Upper lobe of left lung (tissue), 6 donors: Measurements from ENCODE around the gene HIVEP2. TPM values are rescaled to one million over a fixed set of nuclear protein-coding genes. Genes with fewer than 3 reads are reported as not detected.
A peak's percentile ranks its signal among the peaks of the same experiment; 100 is the strongest.

Experiments used
- ATAC-seq, 2 donors: fragments of 200-7000 bp; cut with Tn5 transposase; one replicate each; pipeline ENCODE4 v1.9.1; 2022; ENCODE audit warnings: mild to moderate bottlenecking in 2 of 2, moderate library complexity in 2 of 2; ENCODE audit not compliant: low FRiP score in 2 of 2
- DNase-seq, 2 donors: peaks; one replicate each; pipeline ENCODE4 v3.0.0-alpha.2; 2019 to 2020
- H3K27ac ChIP-seq, 4 donors: fragments of 200-600 bp; sonication (generic); one replicate each; pipeline ENCODE4 v1.5.1; 2016 to 2019
- H3K27me3 ChIP-seq, 4 donors: fragments of 200-600 bp; sonication (generic); one replicate each; pipeline ENCODE4 v1.5.1; 2017 to 2019
- H3K36me3 ChIP-seq, 4 donors: fragments of 200-600 bp; sonication (generic); one replicate each; pipeline ENCODE4 v1.5.1; 2016 to 2019
- H3K4me1 ChIP-seq, 4 donors: fragments of 200-600 bp; sonication (generic); one replicate each; pipeline ENCODE4 v1.5.1; 2018 to 2019
- H3K4me3 ChIP-seq, 4 donors: fragments of 200-600 bp; sonication (generic); one replicate each; pipeline ENCODE4 v1.5.1; 2017 to 2019; ENCODE audit warnings: mild to moderate bottlenecking in 2 of 4, moderate library complexity in 1 of 4
- H3K9me3 ChIP-seq, 4 donors: fragments of 200-600 bp; sonication (generic); one replicate each; pipeline ENCODE4 v1.5.1; 2018 to 2019
- EP300 ChIP-seq, 4 donors: sonication (generic); formaldehyde crosslinking; IDR thresholded peaks; one replicate each; pipeline ENCODE4 v1.5.1; 2017; ENCODE audit warnings: antibody characterized with exemption in 4 of 4, control low read depth in 2 of 4
- POLR2A ChIP-seq, 4 donors: fragments of 450-650 bp; IDR thresholded peaks; one replicate each; pipeline ENCODE4 v1.5.1; 2016 to 2017; ENCODE audit warnings: antibody characterized with exemption in 4 of 4, mild to moderate bottlenecking in 2 of 4
- POLR2AphosphoS5 ChIP-seq, 2 donors: sonication (generic); formaldehyde crosslinking; IDR thresholded peaks; one replicate each; pipeline ENCODE4 v1.5.1; 2017; ENCODE audit warnings: antibody characterized with exemption in 2 of 2
- whole genome bisulfite sequencing, 2 donors: methylation state at CpG; one replicate each; pipeline ENCODE4 v1.1.5; 2017 to 2018; 5-methylcytosine and 5-hydroxymethylcytosine counted together
- total RNA-seq, 6 donors: library from RNA; depleted of rRNA in 4 of 6; stranded (reverse); fragments of >200 nt in 4 of 6; gene quantifications; one replicate each; pipeline versions ENCODE4 v1.1.0 to v1.2.1, GENCODE V29; 2016 to 2021
- TF ChIP-seq, protein P1 (sequence below), 6 experiments: fragments of 450-650 bp in 4 of 6; fragments of 200-600 bp in 2 of 6; sonication (generic) in 2 of 6; IDR thresholded peaks; one replicate each; pipeline ENCODE4 v1.5.1; 2016 to 2019; ENCODE audit warnings: antibody characterized with exemption in 6 of 6
- donor health status: DM: no; HTN: no; CAD: no; lungs with moderate emphysema.
- donor health status: DM: no; HTN: yes; CAD: no; lungs with severe emphysema.

HIVEP2 gene
- total RNA-seq, 6 donors from 2014 or later = 10.4 to 32.5 (median 19.6) TPM

DNA sequence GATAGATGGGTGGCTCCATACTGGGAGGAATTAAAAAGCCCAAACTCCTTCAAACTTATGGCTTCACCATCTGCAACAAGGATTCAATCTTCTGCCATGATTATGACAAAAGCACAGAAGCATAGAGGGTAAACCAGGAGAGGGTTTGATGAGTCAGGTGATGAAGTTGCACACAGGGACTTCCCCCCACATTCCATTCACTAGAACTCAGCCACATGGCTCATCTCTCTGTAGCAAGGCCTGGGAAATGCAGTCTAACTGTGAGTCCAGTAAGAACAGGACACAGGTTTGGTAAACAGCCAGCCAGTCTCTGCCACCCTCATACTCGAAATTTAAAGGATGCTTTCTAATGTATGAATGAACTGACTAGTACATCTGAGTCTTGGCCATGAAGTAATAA is 142.9 kb downstream of the HIVEP2 start:
- no peak overlapping the region for H3K4me3 ChIP-seq
- no peaks in the 10 kb centered on the region for H3K9me3 ChIP-seq
- TF ChIP-seq, protein P1, sequence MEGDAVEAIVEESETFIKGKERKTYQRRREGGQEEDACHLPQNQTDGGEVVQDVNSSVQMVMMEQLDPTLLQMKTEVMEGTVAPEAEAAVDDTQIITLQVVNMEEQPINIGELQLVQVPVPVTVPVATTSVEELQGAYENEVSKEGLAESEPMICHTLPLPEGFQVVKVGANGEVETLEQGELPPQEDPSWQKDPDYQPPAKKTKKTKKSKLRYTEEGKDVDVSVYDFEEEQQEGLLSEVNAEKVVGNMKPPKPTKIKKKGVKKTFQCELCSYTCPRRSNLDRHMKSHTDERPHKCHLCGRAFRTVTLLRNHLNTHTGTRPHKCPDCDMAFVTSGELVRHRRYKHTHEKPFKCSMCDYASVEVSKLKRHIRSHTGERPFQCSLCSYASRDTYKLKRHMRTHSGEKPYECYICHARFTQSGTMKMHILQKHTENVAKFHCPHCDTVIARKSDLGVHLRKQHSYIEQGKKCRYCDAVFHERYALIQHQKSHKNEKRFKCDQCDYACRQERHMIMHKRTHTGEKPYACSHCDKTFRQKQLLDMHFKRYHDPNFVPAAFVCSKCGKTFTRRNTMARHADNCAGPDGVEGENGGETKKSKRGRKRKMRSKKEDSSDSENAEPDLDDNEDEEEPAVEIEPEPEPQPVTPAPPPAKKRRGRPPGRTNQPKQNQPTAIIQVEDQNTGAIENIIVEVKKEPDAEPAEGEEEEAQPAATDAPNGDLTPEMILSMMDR (IDR thresholded peaks at IDR 0.05) = no peak
- TF ChIP-seq POLR2AphosphoS5 (IDR thresholded peaks at IDR 0.05) (no peak), POLR2A (IDR thresholded peaks at IDR 0.05) (no peak), EP300 (IDR thresholded peaks at IDR 0.05) (no peak)
- peaks cover 0 to 3% (median under 1%) of the 10 kb centered on the region in 4 donors for H3K4me1 ChIP-seq
- H3K36me3 ChIP-seq = no peaks in the 10 kb centered on the region
- ATAC-seq (peak; percentile 53 to 83), DNase-seq (no peak)
- no peak overlapping the region for H3K27ac ChIP-seq
- WGBS, 2 donors = 60 to 64% methylated on average over 1 of the region's 1 CpG
- H3K27me3 ChIP-seq = no peaks in the 10 kb centered on the region

DNA sequence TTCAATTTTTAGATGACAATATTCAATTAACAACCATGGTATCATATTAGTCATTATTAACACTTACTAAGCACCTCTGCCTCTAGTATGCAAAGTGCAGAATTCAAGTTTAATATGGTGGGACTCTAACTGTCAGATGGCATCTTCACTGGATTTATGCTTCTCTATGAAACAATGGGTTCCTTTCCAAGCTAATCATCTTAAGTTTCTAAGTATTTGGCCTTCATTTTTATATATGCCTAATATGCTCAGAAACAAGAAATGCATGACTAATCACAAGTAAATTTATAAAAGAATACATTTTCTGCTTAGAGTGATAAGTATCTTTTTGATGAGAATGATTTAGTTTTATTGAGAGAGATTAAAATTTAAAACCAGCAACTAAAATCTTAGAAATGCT is 144.7 kb downstream of the HIVEP2 start:
- no peaks in the 10 kb centered on the region for H3K36me3 ChIP-seq
- TF ChIP-seq POLR2AphosphoS5 (IDR thresholded peaks at IDR 0.05) (no peak), EP300 (IDR thresholded peaks at IDR 0.05) (no peak), POLR2A (IDR thresholded peaks at IDR 0.05) (no peak)
- TF ChIP-seq, protein P1 (IDR thresholded peaks at IDR 0.05) = no peak
- ATAC-seq (no peak), DNase-seq (no peak)
- H3K4me3 ChIP-seq = no peak overlapping the region
- no peak overlapping the region for H3K27ac ChIP-seq
- H3K27me3 ChIP-seq = no peaks in the 10 kb centered on the region
- no peaks in the 10 kb centered on the region for H3K9me3 ChIP-seq
- peaks cover 0 to 13% (median 7%) of the 10 kb centered on the region in 4 donors for H3K4me1 ChIP-seq

DNA sequence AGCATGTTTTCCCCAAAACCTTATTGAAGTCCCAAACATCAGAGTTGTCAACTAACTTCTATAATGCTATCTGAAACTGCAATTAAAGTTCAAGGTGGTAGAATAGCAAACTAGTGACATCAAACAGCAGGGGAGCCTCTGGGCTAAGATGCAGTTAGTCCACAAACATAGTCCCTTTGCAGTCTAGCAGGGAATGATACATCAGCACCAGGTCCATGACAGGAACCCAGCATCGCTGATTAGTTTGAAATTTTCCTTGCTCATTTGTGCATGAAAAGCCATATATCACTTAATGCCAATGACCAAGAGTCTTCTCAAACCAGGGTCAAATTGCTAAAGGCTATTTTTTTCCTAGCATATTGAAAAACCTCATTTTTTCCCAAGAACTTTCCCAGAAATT is 145.3 kb downstream of the HIVEP2 start:
- TF ChIP-seq EP300 (IDR thresholded peaks at IDR 0.05) (no peak), POLR2AphosphoS5 (IDR thresholded peaks at IDR 0.05) (no peak), POLR2A (IDR thresholded peaks at IDR 0.05) (no peak)
- TF ChIP-seq, protein P1 (IDR thresholded peaks at IDR 0.05) = no peak
- no peak for ATAC-seq

DNA sequence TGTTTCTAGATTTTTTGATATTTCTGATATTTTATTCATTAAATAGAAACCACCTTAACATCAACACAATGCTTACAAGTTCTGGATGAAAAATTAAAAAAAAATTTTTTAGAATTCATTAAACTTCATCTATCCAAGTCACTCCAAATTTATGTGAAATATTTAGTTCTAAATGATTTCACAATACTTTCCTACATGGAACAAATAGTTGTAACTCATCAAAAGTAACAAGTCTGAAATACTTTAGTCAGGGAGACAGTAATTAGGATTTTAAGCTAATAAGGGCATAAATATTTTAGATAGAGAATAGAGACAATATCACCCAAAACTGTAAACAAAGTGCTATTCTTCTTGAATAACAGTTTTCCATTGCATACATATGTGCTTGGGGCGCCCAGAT is 147.8 kb downstream of the HIVEP2 start:
- Histone ChIP-seq H3K9me3 (no peaks in the 10 kb centered on the region), H3K4me3 (no peak overlapping the region), H3K27me3 (no peaks in the 10 kb centered on the region), H3K36me3 (no peaks in the 10 kb centered on the region), H3K4me1 (peaks cover 0 to 13% (median 7%) of the 10 kb centered on the region in 4 donors), H3K27ac (no peak overlapping the region)
- TF ChIP-seq EP300 (IDR thresholded peaks at IDR 0.05) = no peak
- no peak for TF ChIP-seq POLR2A (IDR thresholded peaks at IDR 0.05)
- TF ChIP-seq, protein P1 (IDR thresholded peaks at IDR 0.05) = no peak
- no peak for TF ChIP-seq POLR2AphosphoS5 (IDR thresholded peaks at IDR 0.05)
- WGBS, 2 donors = 100% methylated on average over 1 of the region's 1 CpG
- DNase-seq (no peak), ATAC-seq (no peak)

More for the DNA sequence above, 145.3 kb downstream of the HIVEP2 start:
- Histone ChIP-seq H3K27me3 (no peaks in the 10 kb centered on the region), H3K27ac (no peak overlapping the region), H3K4me1 (peaks cover 0 to 13% (median 7%) of the 10 kb centered on the region in 4 donors), H3K9me3 (no peaks in the 10 kb centered on the region), H3K4me3 (no peak overlapping the region), H3K36me3 (no peaks in the 10 kb centered on the region)
- WGBS, 2 donors = 95 to 97% methylated on average over 1 of the region's 1 CpG
- no peak for DNase-seq

DNA sequence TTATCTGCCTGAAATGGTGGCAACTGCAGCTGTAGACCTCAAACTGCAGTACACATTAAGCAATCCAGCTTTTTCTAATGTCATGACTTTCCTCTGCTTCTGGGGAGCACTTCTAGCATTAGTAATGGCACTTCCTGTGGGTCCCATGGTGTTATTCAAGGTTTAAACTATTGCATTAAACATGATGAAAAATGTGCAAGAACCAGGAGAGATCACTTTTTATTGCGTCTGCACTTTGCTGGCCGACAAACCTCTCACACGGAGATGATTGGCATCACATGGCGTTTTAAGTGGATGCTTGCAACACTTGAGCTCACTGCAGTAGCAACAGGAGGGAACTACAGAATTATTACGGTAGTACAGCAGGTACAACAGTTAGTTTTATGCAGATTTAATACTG is 148.4 kb downstream of the HIVEP2 start:
- H3K9me3 ChIP-seq = no peaks in the 10 kb centered on the region
- no peaks in the 10 kb centered on the region for H3K36me3 ChIP-seq
- DNase-seq = peak in 1 of 2 donors; percentile 80
- WGBS, 2 donors = 66 to 74% methylated on average over 5 of the region's 5 CpGs
- H3K27ac ChIP-seq = no peak overlapping the region
- H3K27me3 ChIP-seq = no peaks in the 10 kb centered on the region
- TF ChIP-seq EP300 (IDR thresholded peaks at IDR 0.05) = peak in 1 of 4 donors; percentile 74
- no peak for TF ChIP-seq POLR2A (IDR thresholded peaks at IDR 0.05)
- TF ChIP-seq POLR2AphosphoS5 (IDR thresholded peaks at IDR 0.05) = peak; percentile 45 to 63
- H3K4me1 ChIP-seq = peaks cover 0 to 13% (median 7%) of the 10 kb centered on the region in 4 donors
- peak; percentile 47 to 59 for ATAC-seq
- H3K4me3 ChIP-seq = no peak overlapping the region
